Non-pigmented ciliary epithelial cell (primary cell): ENCODE results near the gene RTN4R.
"Not testable (repeated sequence)": the region's sequence is repeated elsewhere in the genome, so short reads cannot be mapped to it uniquely, and the experiment has no call there.

Source experiments
- DNase-seq: peaks from one replicate; pipeline ENCODE4 v3.0.0-alpha.2; 2010; ENCODE audit warnings: low read depth

RTN4R gene

GRCh38 chr22:20305894-20306645 lies 38.0 kb upstream of the RTN4R start:
- DNase-seq, result no peak

GRCh38 chr22:20305230-20305893 lies 37.2 kb upstream of the RTN4R start:
- DNase-seq, result not testable (repeated sequence)

- DNase-seq, result no peak
Measured at GRCh38 chr22:20304646-20305045, 36.5 kb upstream of the RTN4R start.

- not testable (repeated sequence) for DNase-seq
Measured at GRCh38 chr22:20303229-20303534, 35.1 kb upstream of the RTN4R start.

- no peak for DNase-seq
Measured at GRCh38 chr22:20302438-20303228, 34.5 kb upstream of the RTN4R start.

GRCh38 chr22:20299746-20300136 lies 31.6 kb upstream of the RTN4R start:
- DNase-seq, result no peak

GRCh38 chr22:20298803-20299745 lies 31.0 kb upstream of the RTN4R start:
- DNase-seq, result no peak

GRCh38 chr22:20298110-20298802 lies 30.1 kb upstream of the RTN4R start:
- no peak for DNase-seq

GRCh38 chr22:20297414-20298109 lies 29.4 kb upstream of the RTN4R start:
- DNase-seq, result no peak

- no peak for DNase-seq
Measured at GRCh38 chr22:20296598-20296997, 28.5 kb upstream of the RTN4R start.

- DNase-seq, result no peak
Measured at GRCh38 chr22:20295262-20296064, 27.3 kb upstream of the RTN4R start.

GRCh38 chr22:20292673-20293232 lies 24.6 kb upstream of the RTN4R start:
- no peak for DNase-seq

GRCh38 chr22:20292108-20292507 lies 24.0 kb upstream of the RTN4R start:
- DNase-seq, result no peak

GRCh38 chr22:20291604-20292063 lies 23.5 kb upstream of the RTN4R start:
- no peak for DNase-seq

GRCh38 chr22:20291249-20291586 lies 23.1 kb upstream of the RTN4R start:
- no peak for DNase-seq

- no peak for DNase-seq
Measured at GRCh38 chr22:20290578-20291248, 22.6 kb upstream of the RTN4R start.

GRCh38 chr22:20290045-20290392 lies 21.9 kb upstream of the RTN4R start:
- DNase-seq, result no peak

GRCh38 chr22:20289182-20290044 lies 21.3 kb upstream of the RTN4R start:
- DNase-seq, result not testable (repeated sequence)
